Iris pigment epithelial cell (primary cell): Measurements from ENCODE around the gene IGF2.

Experiments
- DNase-seq: peaks from one replicate; pipeline ENCODE4 v3.0.0-alpha.2; 2011; ENCODE audit warnings: low read depth

The IGF2 gene

GRCh38 chr11:2153581-2154194 is 14.5 kb upstream of the IGF2 start:
- no peak for DNase-seq

- DNase-seq: peak; percentile 56
Measured at GRCh38 chr11:2151500-2152257, 12.5 kb upstream of the IGF2 start.

- peak; percentile 74 for DNase-seq
Measured at GRCh38 chr11:2149864-2150847, 11.0 kb upstream of the IGF2 start.

- no peak for DNase-seq
Measured at GRCh38 chr11:2149460-2149859, 10.3 kb upstream of the IGF2 start.

DNA sequence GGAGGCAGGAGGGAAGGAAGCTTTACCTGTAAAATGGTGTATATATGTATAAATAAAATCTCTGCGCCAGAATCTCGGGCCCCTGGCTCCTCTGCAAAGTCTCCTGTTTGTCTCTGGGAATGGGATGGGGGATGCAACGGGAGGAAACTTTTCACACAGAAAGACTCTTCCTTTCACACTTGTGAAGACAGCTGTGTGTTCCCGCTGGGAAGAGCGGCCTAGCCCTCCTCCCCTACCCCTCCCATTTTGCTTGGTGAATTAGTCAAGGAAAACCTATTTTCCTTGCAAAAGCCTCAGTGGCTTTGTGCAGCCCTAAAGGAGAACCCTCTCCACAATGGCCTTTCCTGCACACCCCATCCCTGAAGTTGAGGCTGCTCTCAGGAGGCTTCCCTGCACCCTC is 9.4 kb upstream of the IGF2 start:
- DNase-seq: no peak

DNA sequence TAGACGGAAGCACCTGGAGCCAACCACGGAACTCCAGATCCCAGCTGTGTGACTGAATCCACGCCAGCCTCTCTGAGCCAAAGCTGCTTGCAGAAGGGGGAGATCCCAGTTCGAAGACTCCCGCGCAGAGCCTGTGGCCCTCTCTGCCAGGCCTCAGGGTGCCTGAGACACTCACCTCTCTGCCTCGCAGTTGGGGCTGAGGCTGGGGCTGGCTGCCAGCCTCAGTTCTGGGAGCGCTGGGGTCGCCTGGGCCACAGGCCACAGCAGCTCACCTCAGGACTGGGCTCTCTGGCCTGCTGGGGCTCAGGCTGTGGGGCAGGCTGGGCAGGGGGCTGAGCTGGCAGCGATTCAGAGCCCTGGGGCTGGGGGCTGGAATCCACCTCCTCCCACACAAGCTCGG is 8.2 kb upstream of the IGF2 start:
- no peak for DNase-seq

GRCh38 chr11:2146051-2146450 is 6.9 kb upstream of the IGF2 start:
- DNase-seq: no peak

GRCh38 chr11:2144544-2145248 is 5.5 kb upstream of the IGF2 start:
- no peak for DNase-seq

- DNase-seq: no peak
Measured at GRCh38 chr11:2143799-2144543, 4.8 kb upstream of the IGF2 start.

GRCh38 chr11:2143477-2143798 is 4.2 kb upstream of the IGF2 start:
- DNase-seq: no peak

DNA sequence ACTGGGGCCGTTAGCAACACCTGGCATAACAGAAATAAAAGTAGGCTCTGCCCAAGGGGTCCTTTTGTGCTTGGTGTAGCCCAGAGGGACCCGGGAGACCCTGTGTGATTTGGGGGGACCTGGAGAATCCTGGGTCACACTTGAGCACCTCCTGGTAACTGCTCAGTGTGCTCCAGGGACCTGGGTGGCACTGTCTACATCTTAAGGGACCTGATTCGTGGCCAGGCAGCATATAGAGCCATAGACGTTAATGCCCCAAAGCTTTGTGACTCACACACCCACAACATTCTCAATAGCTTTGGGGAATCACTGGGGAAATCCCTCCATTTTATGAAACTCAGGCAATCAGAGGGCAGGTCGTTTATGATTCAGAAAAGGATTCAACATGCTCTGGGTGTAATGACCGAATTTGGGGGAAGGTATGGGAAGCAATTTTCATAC is 3.6 kb upstream of the IGF2 start:
- DNase-seq: peak; percentile 56

DNA sequence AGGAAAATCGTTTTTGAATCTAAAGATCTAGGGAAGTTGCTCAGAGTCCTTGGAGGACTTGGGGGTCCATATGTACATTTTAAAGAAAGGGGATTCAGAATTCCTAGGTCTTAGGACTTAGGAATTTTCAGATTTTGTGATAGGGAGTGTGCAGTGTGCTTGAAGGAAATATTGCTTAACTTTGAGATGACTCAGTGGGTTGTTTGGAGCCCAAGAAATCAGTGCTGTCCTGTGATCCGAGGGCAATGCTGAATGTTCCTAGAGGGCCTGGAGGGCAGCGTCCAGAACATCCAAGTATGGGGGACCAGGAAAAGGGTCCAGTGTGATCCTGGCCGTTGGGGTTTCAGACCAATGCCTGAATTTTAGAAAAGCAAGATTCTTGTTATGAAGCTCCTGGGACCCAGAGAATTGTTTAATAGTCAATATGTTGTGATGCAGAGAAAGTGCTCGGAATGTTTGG is 3.1 kb upstream of the IGF2 start:
- DNase-seq: peak; percentile 58

- DNase-seq: no peak
Measured at GRCh38 chr11:2140411-2141400, 1.5 kb upstream of the IGF2 start.

DNA sequence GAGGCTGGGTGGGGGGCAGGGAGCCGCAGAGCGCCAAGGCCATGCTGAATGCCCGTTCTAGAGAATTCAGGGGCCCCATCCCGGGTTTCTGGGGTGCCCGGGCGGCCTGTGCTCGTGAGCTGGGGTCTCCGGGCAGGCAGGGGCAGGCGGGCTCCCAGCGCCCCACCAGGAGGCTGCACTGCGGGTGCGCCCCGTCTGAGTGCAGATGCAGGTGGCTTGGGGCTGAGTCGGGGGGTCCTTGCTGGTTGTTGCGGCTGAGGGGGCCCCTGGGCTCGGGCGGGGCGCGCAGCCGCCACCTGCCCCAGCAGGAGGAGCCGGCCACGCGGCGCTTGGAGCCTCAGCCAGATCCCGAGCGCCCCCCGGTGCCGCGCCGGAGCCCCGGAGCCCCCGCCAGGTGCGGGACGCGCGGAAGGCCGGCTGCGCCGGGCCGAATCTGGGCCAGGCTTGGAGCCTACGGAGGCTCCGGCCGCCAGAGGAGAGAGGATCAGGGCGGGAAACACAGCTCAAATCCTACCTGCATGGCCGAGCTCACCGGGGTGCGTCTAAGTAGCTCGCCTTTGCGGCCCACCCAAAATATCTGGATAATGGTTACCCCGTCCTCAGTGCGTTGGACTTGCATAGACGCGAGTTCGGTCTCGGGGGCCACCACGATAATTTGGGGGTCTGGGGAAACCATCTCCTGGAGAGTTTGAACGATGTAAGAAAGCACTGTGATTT is 590 bp upstream of the IGF2 start:
- no peak for DNase-seq

DNA sequence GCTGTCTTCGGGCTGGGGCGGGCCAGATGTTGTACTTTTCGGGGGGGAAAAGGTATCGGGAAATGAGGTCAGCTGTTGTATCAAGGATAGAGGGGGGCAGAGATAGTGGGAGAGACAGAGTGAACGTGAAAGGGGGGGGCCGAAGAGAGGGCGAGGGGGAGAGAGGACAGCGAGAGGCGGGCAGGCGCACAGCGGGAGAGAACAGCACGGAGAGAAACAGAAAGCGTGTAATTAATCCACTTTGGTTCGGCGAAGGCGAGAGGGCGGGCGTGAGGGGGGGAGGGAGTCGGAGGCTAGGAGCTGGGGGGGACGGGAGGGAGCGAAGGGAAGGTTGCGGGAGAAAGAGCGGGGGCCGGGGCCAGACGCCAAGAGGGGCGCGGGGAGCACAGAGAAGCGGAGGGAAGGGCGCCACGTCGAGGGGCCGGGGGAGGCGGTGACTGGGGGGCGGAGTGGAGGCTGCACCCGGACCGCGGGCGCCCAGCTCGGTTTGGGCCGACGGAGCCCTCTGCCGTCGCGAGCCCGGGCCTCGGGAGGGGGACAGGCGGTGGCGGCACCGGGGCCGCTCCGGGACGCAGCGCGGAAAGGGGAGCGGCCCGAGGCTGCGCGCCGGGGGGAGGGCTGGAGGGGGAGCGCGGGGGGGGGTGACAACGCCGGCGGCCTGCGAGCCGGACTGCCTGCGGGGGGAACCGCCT is 612 bp downstream of the IGF2 start:
- peak; percentile 37 for DNase-seq

DNA sequence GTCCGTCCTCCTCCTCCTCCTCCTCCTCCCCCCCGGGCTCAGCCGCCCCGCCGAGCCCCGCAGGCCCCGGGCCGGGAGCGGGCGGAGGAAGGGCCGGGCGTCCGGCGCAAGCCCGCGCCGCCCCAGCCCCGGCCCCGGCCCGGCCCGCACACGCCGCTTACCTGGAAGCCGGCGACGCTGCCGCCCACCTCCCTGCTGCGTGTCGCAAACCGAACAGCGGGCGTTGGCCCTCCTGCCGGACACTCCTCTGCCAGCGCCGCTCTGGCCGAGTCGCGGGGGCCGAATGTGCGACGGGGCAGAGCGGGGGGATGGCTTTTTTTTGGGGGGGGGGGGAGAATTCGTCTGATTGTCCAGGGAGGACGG is 1.1 kb downstream of the IGF2 start:
- no peak for DNase-seq

- peak; percentile 87 for DNase-seq
Measured at GRCh38 chr11:2137202-2138067, 1.8 kb downstream of the IGF2 start.

DNA sequence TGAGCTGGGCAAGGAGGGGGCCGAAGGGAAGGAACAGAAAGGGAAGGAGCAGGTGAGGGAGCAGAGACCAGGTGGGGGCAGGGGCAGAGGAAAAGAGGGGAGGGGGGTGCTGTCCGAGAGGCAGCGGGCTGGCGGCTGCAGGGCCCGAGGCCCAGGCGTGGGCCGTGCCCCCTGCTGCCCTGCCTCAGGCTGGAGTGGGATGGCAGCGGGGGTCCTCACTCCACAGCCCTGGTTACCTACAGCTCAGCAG is 2.3 kb downstream of the IGF2 start:
- DNase-seq: no peak
